PC-3 (cell line): Measurements from ENCODE around the gene ABCD4. TPM values are rescaled to one million over a fixed set of nuclear protein-coding genes. Genes with fewer than 3 reads are reported as not detected.

Experiments
- ATAC-seq: fragments of 200-7000 bp; cut with Tn5 transposase; 2 replicates; pipeline ENCODE4 v1.9.1; 2020; ENCODE audit warnings: mild to moderate bottlenecking, moderate library complexity
- BruUV-seq: library from RNA; stranded (reverse); fragments of 400-500 nt; replicated peaks from 2 replicates; lab custom pipeline; 2021; lab: Mats Ljungman, UMichigan
- CTCF ChIA-PET: fragments of 300-600 bp; sonication (Branson Sonifier 250); formaldehyde crosslinking; loops from one replicate; lab custom pipeline; 2022; ENCODE audit warnings: antibody characterized with exemption; lab: Charles Lee
- POLR2A ChIA-PET: fragments of 300-600 bp; sonication (Branson Sonifier 250); formaldehyde crosslinking; loops from one replicate; lab custom pipeline; 2022; ENCODE audit warnings: antibody characterized with exemption; ENCODE audit not compliant: unreplicated experiment; lab: Charles Lee
- DNase-seq: peaks from one replicate; pipeline ENCODE4 v3.0.0-alpha.2; 2015
- H2AFZ ChIP-seq: fragments of 300-600 bp; sonication (generic); 2 replicates; pipeline ENCODE4 v1.6.0; 2016; ENCODE audit warnings: antibody characterized with exemption, low read length
- H3F3A ChIP-seq: fragments of 300-600 bp; sonication (generic); one replicate; pipeline ENCODE4 v1.6.0; 2017; ENCODE audit warnings: antibody characterized with exemption, low read length, control low read depth, mild to moderate bottlenecking; ENCODE audit not compliant: unreplicated experiment
- H3K27ac ChIP-seq: fragments of 300-600 bp; sonication (generic); 2 replicates; pipeline ENCODE4 v1.5.1; 2016; ENCODE audit warnings: mild to moderate bottlenecking, low read length
- H3K27me3 ChIP-seq: fragments of 300-600 bp; sonication (generic); 2 replicates; pipeline ENCODE4 v1.6.1; 2016; ENCODE audit warnings: low read length, mixed read lengths
- H3K36me3 ChIP-seq: fragments of 300-600 bp; sonication (generic); 2 replicates; pipeline ENCODE4 v1.6.1; 2016; ENCODE audit warnings: low read depth, mixed run types, low read length, mixed read lengths
- H3K4me1 ChIP-seq: fragments of 300-600 bp; sonication (generic); 2 replicates; pipeline ENCODE4 v1.5.1; 2016; ENCODE audit warnings: low read length; ENCODE audit not compliant: insufficient read depth
- H3K4me2 ChIP-seq: fragments of 300-600 bp; sonication (generic); 2 replicates; pipeline ENCODE4 v1.6.0; 2016; ENCODE audit warnings: low read length
- H3K4me3 ChIP-seq: fragments of 300-600 bp; sonication (generic); 2 replicates; pipeline ENCODE4 v1.5.1; 2016; ENCODE audit warnings: mild to moderate bottlenecking, low read length, mixed read lengths
- H3K79me2 ChIP-seq: fragments of 300-600 bp; sonication (generic); 2 replicates; pipeline ENCODE4 v1.6.1; 2017; ENCODE audit warnings: low read length, mixed read lengths
- H3K9ac ChIP-seq: fragments of 300-600 bp; sonication (generic); 2 replicates; pipeline ENCODE4 v1.6.0; 2016; ENCODE audit warnings: mild to moderate bottlenecking, low read length
- H3K9me2 ChIP-seq: fragments of 300-600 bp; sonication (generic); replicated peaks from 2 replicates; pipeline ENCODE4 v1.6.1; 2016; ENCODE audit warnings: mixed run types, low read length, mixed read lengths
- H3K9me3 ChIP-seq: fragments of 300-600 bp; sonication (generic); 2 replicates; pipeline ENCODE4 v1.6.1; 2016; ENCODE audit warnings: low read length, mixed read lengths
- H4K20me1 ChIP-seq: fragments of 300-600 bp; sonication (generic); 2 replicates; pipeline ENCODE4 v1.6.1; 2016; ENCODE audit warnings: low read length, mixed read lengths
- CTCF ChIP-seq: fragments of 300-600 bp; sonication (generic); conservative IDR thresholded peaks from 2 replicates; pipeline ENCODE4 v1.5.1; 2017; ENCODE audit warnings: antibody characterized with exemption, low read depth, mild to moderate bottlenecking, low read length
- EZH2 ChIP-seq: fragments of 300-600 bp; sonication (generic); IDR thresholded peaks from one replicate; pipeline ENCODE4 v1.6.1; 2017; ENCODE audit warnings: antibody characterized with exemption, mild to moderate bottlenecking, low read length; ENCODE audit not compliant: unreplicated experiment
- EZH2phosphoT487 ChIP-seq: fragments of 300-600 bp; sonication (generic); IDR thresholded peaks from 2 replicates; pipeline ENCODE4 v1.6.1; 2018; ENCODE audit warnings: mild to moderate bottlenecking, antibody characterized with exemption, low read length, borderline replicate concordance
- intact Hi-C: fragments of 100-400 bp; cut with micrococcal nuclease; formaldehyde crosslinking; loops from 2 replicates; pipeline ENCODE4 v1.9.0; 2023
- total RNA-seq: library from RNA; depleted of rRNA; stranded (reverse); fragments of >200 nt; gene quantifications from 2 replicates; pipeline ENCODE4 v1.2.3, GENCODE V29; 2014

The ABCD4 gene
- total RNA-seq, 1 experiment from 2014 or later, result 27.1 TPM

GRCh38 chr14:74281069-74281468, 21.7 kb downstream of the ABCD4 start:
- no peaks in the 10 kb centered on the region for H3K4me1 ChIP-seq
- no peak overlapping the region for H2AFZ ChIP-seq
- H3K79me2 ChIP-seq, result no peaks in the 10 kb centered on the region
- H3K9me3 ChIP-seq, result no peaks in the 10 kb centered on the region
- no peak overlapping the region for H3K9ac ChIP-seq
- H3K9me2 ChIP-seq, result no peaks in the 10 kb centered on the region
- intact Hi-C loops, result no loop called here
- H3K27me3 ChIP-seq, result no peaks in the 10 kb centered on the region
- 0 out of 2 replicates have a peak, but pooled peaks cover 3% of the 10 kb centered on the region for H3K36me3 ChIP-seq
- no peak for DNase-seq
- ATAC-seq, result no peak
- no TSS peak for BruUV-seq
- TF ChIP-seq CTCF, result no peak
- ChIA-PET POLR2A (no interaction called here), CTCF (no interaction called here)
- H3K4me2 ChIP-seq, result no peak overlapping the region
- H3K27ac ChIP-seq, result no peak overlapping the region
- H4K20me1 ChIP-seq, result no peaks in the 10 kb centered on the region
- H3F3A ChIP-seq, result no peaks in the 10 kb centered on the region
- no peak overlapping the region for H3K4me3 ChIP-seq

GRCh38 chr14:74278080-74278479, 24.7 kb downstream of the ABCD4 start:
- H3K4me3 ChIP-seq, result no peak overlapping the region
- H3K27me3 ChIP-seq, result no peaks in the 10 kb centered on the region
- no peaks in the 10 kb centered on the region for H3K4me1 ChIP-seq
- H4K20me1 ChIP-seq, result no peaks in the 10 kb centered on the region
- intact Hi-C loops, result no loop called here
- no peak overlapping the region for H3K27ac ChIP-seq
- TF ChIP-seq EZH2phosphoT487 (no peak), CTCF (no peak), EZH2 (no peak)
- ATAC-seq (no peak), DNase-seq (no peak)
- H3F3A ChIP-seq, result no peaks in the 10 kb centered on the region
- BruUV-seq, result no TSS peak
- no peak overlapping the region for H3K4me2 ChIP-seq
- no peak overlapping the region for H2AFZ ChIP-seq
- ChIA-PET POLR2A (no interaction called here), CTCF (no interaction called here)
- no peak overlapping the region for H3K9ac ChIP-seq
- no peaks in the 10 kb centered on the region for H3K9me2 ChIP-seq
- H3K9me3 ChIP-seq, result no peaks in the 10 kb centered on the region
- H3K79me2 ChIP-seq, result no peaks in the 10 kb centered on the region
- no peaks in the 10 kb centered on the region for H3K36me3 ChIP-seq

- H3K4me3 ChIP-seq, result no peak overlapping the region
Observed at GRCh38 chr14:74275241-74275841, 27.4 kb downstream of the ABCD4 start.

More at GRCh38 chr14:74275241-74275841, 27.4 kb downstream of the ABCD4 start:
- Histone ChIP-seq H3K9me3 (no peaks in the 10 kb centered on the region), H2AFZ (no peak overlapping the region), H3K4me1 (peaks cover 5% of the 10 kb centered on the region; the same call in 1 of the 2 replicates), H3K9ac (no peak overlapping the region), H3K4me2 (no peak overlapping the region), H4K20me1 (no peaks in the 10 kb centered on the region), H3K27me3 (no peaks in the 10 kb centered on the region), H3K9me2 (no peaks in the 10 kb centered on the region), H3K27ac (no peak overlapping the region), H3K36me3 (no peaks in the 10 kb centered on the region), H3K79me2 (no peaks in the 10 kb centered on the region), H3F3A (no peaks in the 10 kb centered on the region)
- CTCF ChIA-PET, result no interaction called here
- intact Hi-C loops, result no loop called here
- no TSS peak for BruUV-seq
- ATAC-seq (no peak; the same call in 1 of the 2 replicates), DNase-seq (peak; percentile 19)
- no peak for TF ChIP-seq EZH2
- TF ChIP-seq EZH2phosphoT487, result no peak
- TF ChIP-seq CTCF, result no peak
- POLR2A ChIA-PET, result no interaction called here
